K562 (cell line): ENCODE measurements around the gene IDH1. TPM values are rescaled to one million over a fixed set of nuclear protein-coding genes. Genes with fewer than 3 reads are reported as not detected.
A peak's percentile ranks its signal among the peaks of the same experiment; 100 is the strongest.

Experiments
- ATAC-seq: fragments of 200-7000 bp; cut with Tn5 transposase; 3 replicates; pipeline ENCODE4 v1.9.1; 2020; ENCODE audit warnings: moderate library complexity
- BruUV-seq: library from RNA; stranded (reverse); fragments of 400-500 nt; replicated peaks from 2 replicates; lab custom pipeline; 2021; lab: Mats Ljungman, UMichigan
- CTCF ChIA-PET: fragments of 300-600 bp; formaldehyde crosslinking; extraction: SDS; loops from one replicate; lab custom pipeline; 2021; ENCODE audit warnings: low intra/inter-chr PET ratio; lab: Yijun Ruan, JAX
- POLR2A ChIA-PET: fragments of 300-600, 350-650 bp; sonication (Branson Sonifier 250); formaldehyde crosslinking; extraction: SDS; loops from one replicate; lab custom pipeline; 2021; ENCODE audit warnings: antibody characterized with exemption, inconsistent platforms; lab: Yijun Ruan, JAX
- DNase-seq, 4 experiments: peaks; one replicate each; pipeline versions ENCODE4 v3.0.0 to v3.0.0-alpha.2; 2011 to 2018; ENCODE audit warnings: low spot score in 3 of 4, mixed read lengths in 3 of 4; ENCODE audit errors: extremely low read depth in 1 of 4
- FAIRE-seq: peaks from 2 replicates; lab custom pipeline; 2011; peaks lifted over from hg19 to GRCh38; lab: Jason Lieb, UNC
- H2AFZ ChIP-seq: 2 replicates; pipeline ENCODE4 v1.6.0; 2011; ENCODE audit warnings: low read depth, low read length, control low read depth, inconsistent platforms
- H3K27ac ChIP-seq: fragments of 200-600 bp; 3 replicates; pipeline ENCODE4 v1.8.0; 2011; ENCODE audit warnings: low read depth, mild to moderate bottlenecking, control low read depth, inconsistent platforms, low read length, moderate library complexity, mixed read lengths; ENCODE audit errors: extremely low read depth
- H3K27me3 ChIP-seq, 2 experiments: fragments of 300-600 bp in 1 of 2; 2 replicates in 1 of 2; 3 replicates in 1 of 2; pipeline versions ENCODE4 v1.6.0 to v1.8.0; 2011; ENCODE audit warnings: inconsistent platforms in 2 of 2, low read length in 2 of 2, mild to moderate bottlenecking in 1 of 2, mixed read lengths in 1 of 2, moderate library complexity in 1 of 2; ENCODE audit not compliant: control insufficient read depth in 2 of 2, insufficient read depth in 2 of 2
- H3K36me3 ChIP-seq: fragments of 300-600 bp; 3 replicates; pipeline ENCODE4 v1.8.0; 2011; ENCODE audit warnings: mild to moderate bottlenecking, low read length, inconsistent platforms; ENCODE audit not compliant: control insufficient read depth, insufficient read depth
- H3K4me1 ChIP-seq, 2 experiments: fragments of 200-600 bp in 1 of 2; replicated peaks in 1 of 2; 2 replicates in 1 of 2; 3 replicates in 1 of 2; pipeline versions ENCODE4 v1.5.1 to v1.8.0; 2011; ENCODE audit warnings: inconsistent platforms in 2 of 2, low read length in 2 of 2, mild to moderate bottlenecking in 1 of 2, mixed read lengths in 1 of 2, moderate library complexity in 1 of 2; ENCODE audit not compliant: control insufficient read depth in 2 of 2, insufficient read depth in 2 of 2
- H3K4me2 ChIP-seq: 2 replicates; pipeline ENCODE4 v1.6.1; 2011; ENCODE audit warnings: low read length, control low read depth, inconsistent platforms, mixed read lengths; ENCODE audit not compliant: insufficient read depth
- H3K4me3 ChIP-seq: fragments of 200-600 bp; sonication (generic), shearing (Covaris generic); 2 replicates; pipeline ENCODE4 v1.5.1; 2016; ENCODE audit warnings: control low read depth, inconsistent platforms
- H3K79me2 ChIP-seq: fragments of 200-600 bp; 3 replicates; pipeline ENCODE4 v1.8.0; 2011; ENCODE audit warnings: low read length, inconsistent platforms; ENCODE audit not compliant: control insufficient read depth, insufficient read depth
- H3K9ac ChIP-seq, 2 experiments: 2 replicates each; pipeline versions ENCODE4 v1.6.0 to v1.6.1; 2011; ENCODE audit warnings: low read depth in 2 of 2, low read length in 2 of 2, control low read depth in 1 of 2, inconsistent platforms in 1 of 2, mild to moderate bottlenecking in 1 of 2, mixed read lengths in 1 of 2; ENCODE audit not compliant: insufficient read depth in 1 of 2
- H3K9me1 ChIP-seq: one replicate; pipeline ENCODE4 v1.6.0; 2011; ENCODE audit warnings: inconsistent platforms, mild to moderate bottlenecking, low read length, moderate library complexity; ENCODE audit not compliant: control insufficient read depth, insufficient read depth
- H3K9me3 ChIP-seq: replicated peaks from 2 replicates; pipeline ENCODE4 v1.5.1; 2011; ENCODE audit warnings: low read depth, low read length, inconsistent platforms; ENCODE audit not compliant: control insufficient read depth, insufficient read depth
- H4K20me1 ChIP-seq: replicated peaks from 2 replicates; pipeline ENCODE4 v1.6.1; 2011; ENCODE audit warnings: low read length, inconsistent platforms, mixed read lengths; ENCODE audit not compliant: control insufficient read depth, insufficient read depth
- RB1 ChIP-seq: fragments of 450-650 bp; IDR thresholded peaks from 2 replicates; pipeline ENCODE4 v1.6.1; 2017; ENCODE audit warnings: low read depth, mild to moderate bottlenecking
- ZBTB11 ChIP-seq, 3 experiments: fragments of 200-800 bp in 1 of 3; fragments of 250-450 bp in 1 of 3; fragments of 450-650 bp in 1 of 3; sonication (Bioruptor Pico) in 1 of 3; sonication (Bioruptor generic) in 1 of 3; formaldehyde crosslinking in 1 of 3; IDR thresholded peaks; 2 replicates each; pipeline versions ENCODE4 v1.6.1 to v1.8.0; 2016 to 2022; ENCODE audit warnings: mild to moderate bottlenecking in 2 of 3, missing genetic modification characterization in 2 of 3, missing compliant biosample characterization in 1 of 3, moderate library complexity in 1 of 3
- ZNF23 ChIP-seq: fragments of 250-450 bp; sonication (Bioruptor Pico); IDR thresholded peaks from 2 replicates; pipeline ENCODE4 v1.4.0; 2020; ENCODE audit warnings: mild to moderate bottlenecking
- WGBS: fragments of 100-300 bp; shearing (Covaris generic); methylation state at CpG from one replicate; pipeline ENCODE4 v1.1.6; 2016; ENCODE audit warnings: low coverage, mixed read lengths; ENCODE audit not compliant: insufficient coverage; ENCODE audit errors: missing lambda C conversion rate; 5-methylcytosine and 5-hydroxymethylcytosine counted together
- in situ Hi-C: fragments of 300-500 bp; cut with MboI; formaldehyde crosslinking; loops from 4 replicates; pipeline ENCODE4 v1.15.0; 2018; ENCODE audit warnings: inconsistent platforms, mixed read lengths
- intact Hi-C: fragments of 100-400 bp; cut with micrococcal nuclease; formaldehyde crosslinking; loops from 2 replicates; pipeline ENCODE4 v1.14.2; 2022
- polyA plus RNA-seq, 8 experiments: library from polyadenylated mRNA; depleted of rRNA in 4 of 8; stranded (reverse) in 5 of 8; unstranded in 3 of 8; fragments of >200 nt; fragmentation: Nextera tagmentation in 2 of 8; fragmentation: Illumina TruSeq in 1 of 8; extraction: Ambion mirVana in 2 of 8; extraction: Trizol in 1 of 8; gene quantifications; 2 replicates each; pipeline versions ENCODE4 v1.2.1 to v1.2.3, GENCODE V29; 2011 to 2014; ENCODE audit warnings: inconsistent platforms in 1 of 8, missing spikeins in 1 of 8
- total RNA-seq, 7 experiments: library from RNA; depleted of rRNA in 6 of 7; stranded (reverse); fragments of >200 nt in 6 of 7; fragmentation: Illumina TruSeq in 2 of 7; extraction: Trizol in 2 of 7; gene quantifications; 2 replicates each; pipeline versions ENCODE4 v1.2.1 to v1.2.3, GENCODE V29; 2011 to 2021; ENCODE audit warnings: low replicate concordance in 1 of 7

The IDH1 gene
- total and polyA plus RNA-seq, 9 of the 15 experiments (the other 6 are each of a cell fraction or from before 2014, with no cell fraction given) = 61.9 to 194 (median 101) TPM

- Histone ChIP-seq H4K20me1 (no peaks in the 10 kb centered on the region; the same call in 1 of the 2 replicates), H3K9me1 (no peaks in the 10 kb centered on the region), H3K9me3 (no peaks in the 10 kb centered on the region; the same call in 1 of the 2 replicates), H3K4me2 (peak overlapping the region; percentile 84), H2AFZ (peak overlapping the region; percentile 50; the same call in 1 of the 2 replicates), H3K79me2 (peaks cover 45% of the 10 kb centered on the region), H3K27ac (peak overlapping the region; percentile 77), H3K27me3 (no peaks in the 10 kb centered on the region), H3K4me1 (peaks cover 4 to 7% of the 10 kb centered on the region in 2 experiments; a peak in 4 of 5 replicates), H3K4me3 (peak overlapping the region; percentile 96), H3K9ac (peak overlapping the region; percentile 87 to 96), H3K36me3 (peaks cover 7% of the 10 kb centered on the region)
- BruUV-seq = no TSS peak
- in situ Hi-C loops (no loop called here), intact Hi-C loops (loop anchor here (1.0 to 5.0 kb wide), 2 partner anchors 94 to 164 kb away; no protein-coding TSS in a partner anchor)
- no peak for DNase-seq
- POLR2A ChIA-PET = interaction anchor here (0.7 to 4.2 kb wide), 3 partner anchors 8 to 21 kb away, joined by 3 to 21 read pairs (median 3); partner anchors contain the start of gene IDH1
- 1% methylated on average over 10 of the region's 11 CpGs for WGBS
- CTCF ChIA-PET = no interaction called here
- peak; percentile 33 for ATAC-seq
- TF ChIP-seq ZNF23 (no peak), ZBTB11 (CRISPR knock-in tag; IDR thresholded peaks at IDR 0.05) (0 out of 6 replicates have a peak, but pooled peaks of 1 of the 3 experiments have one; percentile 7), RB1 (0 out of 2 replicates have a peak, but pooled peaks have one; percentile 2)
- no peak for FAIRE-seq
These were observed 11.7 kb upstream of the IDH1 start for GRCh38 chr2:208266553-208266893.
